ENCODE data around the gene ACVR1B.

- TF ChIP-seq CTCF (IDR thresholded peaks at IDR 0.05; ENCODE audit: low read depth, low read length, missing input control) (no peak), MAX (IDR thresholded peaks at IDR 0.05) (peak; percentile 78), HNF4G (IDR thresholded peaks at IDR 0.05) (peak; percentile 45)
Observed at GRCh38 chr12:51922762-51923505, 28.6 kb upstream of the ACVR1B start.

All from liver (tissue), 3 donors.